Measurements from ENCODE around the gene KCNK15. TPM values are rescaled to one million over a fixed set of nuclear protein-coding genes. Genes with fewer than 3 reads are reported as not detected.

KCNK15 gene
- total and polyA plus RNA-seq, 2 donors (not counting 1 experiment from before 2014, with no cell fraction given) = 0.17 TPM; not detected in 1

GRCh38 chr20:44781791-44782190 lies 36.1 kb downstream of the KCNK15 start:
- H3K79me2 ChIP-seq (ENCODE audit: control insufficient read depth, insufficient read depth, low read length) = no peaks in the 10 kb centered on the region

GRCh38 chr20:44784688-44785087 lies 39.0 kb downstream of the KCNK15 start:
- DNase-seq = no peak
- Histone ChIP-seq H2AFZ (ENCODE audit: insufficient read depth, low read depth, low read length, poor library complexity, severe bottlenecking) (no peak overlapping the region), H3K4me3 (ENCODE audit: control extremely low read depth in 1 of 5, extremely low read depth in 1 of 5, insufficient read depth in 1 of 5, low read depth in 2 of 5, low read length in 4 of 5) (no peak overlapping the region), H3K4me2 (replicated peaks; ENCODE audit: low read depth, low read length, poor library complexity, severe bottlenecking) (no peak overlapping the region), H3K4me1 (ENCODE audit: control insufficient read depth in 2 of 2, insufficient read depth in 2 of 2, low read length in 2 of 2) (no peaks in the 10 kb centered on the region), H3K36me3 (replicated peaks in 1 of 2; ENCODE audit: control extremely low read depth in 1 of 2, control insufficient read depth in 1 of 2, extremely low read depth in 1 of 2, insufficient read depth in 2 of 2, low read length in 1 of 2) (no peaks in the 10 kb centered on the region), H3K9me3 (ENCODE audit: control extremely low read depth in 1 of 3, control insufficient read depth in 2 of 3, insufficient read depth in 1 of 3, low read length in 2 of 3) (no peaks in the 10 kb centered on the region), H4K20me1 (ENCODE audit: control insufficient read depth, insufficient read depth, low read length, poor library complexity, severe bottlenecking) (no peaks in the 10 kb centered on the region), H3K79me2 (ENCODE audit: control insufficient read depth, insufficient read depth, low read length) (no peaks in the 10 kb centered on the region), H3K27me3 (replicated peaks in 1 of 4; ENCODE audit: control extremely low read depth in 1 of 4, control insufficient read depth in 3 of 4, insufficient read depth in 4 of 4, low read length in 3 of 4) (peaks cover 0 to 10% (median 0%) of the 10 kb centered on the region in 4 experiments), H3K9ac (ENCODE audit: low read length) (no peak overlapping the region), H3K27ac (ENCODE audit: low read length in 2 of 2) (no peak overlapping the region)
- ATAC-seq (ENCODE audit: low read depth) = no peak
- CTCF ChIA-PET = interaction anchor here (1.4 kb wide), 1 partner anchor 37 kb away, joined by 3 read pairs; no protein-coding TSS in a partner anchor
- Mint-ChIP-seq H3K9me3 (ENCODE audit: insufficient read depth) (peaks cover under 1% of the 10 kb centered on the region), H3K27me3 (peaks cover 34% of the 10 kb centered on the region), H3K4me1 (no peaks in the 10 kb centered on the region), H3K4me3 (no peak overlapping the region), H3K27ac (no peak overlapping the region)
- TF ChIP-seq EZH2 (IDR thresholded peaks at IDR 0.05; ENCODE audit: borderline replicate concordance, insufficient read depth, low read depth, low read length, poor library complexity, severe bottlenecking) (no peak), CTCF (IDR thresholded peaks at IDR 0.05) (no peak)
- intact Hi-C loops (cut with micrococcal nuclease) = no loop called here
- 100% methylated on average over 1 of the region's 1 CpG for WGBS (ENCODE audit: insufficient coverage)
- POLR2A ChIA-PET = no interaction called here

More at GRCh38 chr20:44781791-44782190, 36.1 kb downstream of the KCNK15 start:
- no peak for ATAC-seq (ENCODE audit: low read depth)
- H3K27me3 ChIP-seq (replicated peaks in 1 of 4; ENCODE audit: control extremely low read depth in 1 of 4, control insufficient read depth in 3 of 4, insufficient read depth in 4 of 4, low read length in 3 of 4) = peaks cover 0 to 10% (median 0%) of the 10 kb centered on the region in 4 experiments
- no peak overlapping the region for H2AFZ ChIP-seq (ENCODE audit: insufficient read depth, low read depth, low read length, poor library complexity, severe bottlenecking)
- Mint-ChIP-seq H3K4me1 (no peaks in the 10 kb centered on the region), H3K27me3 (peaks cover 24% of the 10 kb centered on the region), H3K4me3 (no peak overlapping the region), H3K27ac (no peak overlapping the region), H3K9me3 (ENCODE audit: insufficient read depth) (peaks cover 2% of the 10 kb centered on the region)
- 100% methylated on average over 2 of the region's 3 CpGs for WGBS (ENCODE audit: insufficient coverage)
- H3K4me1 ChIP-seq (ENCODE audit: control insufficient read depth in 2 of 2, insufficient read depth in 2 of 2, low read length in 2 of 2) = no peaks in the 10 kb centered on the region
- ChIA-PET CTCF (no interaction called here), POLR2A (no interaction called here)
- no peak overlapping the region for H3K4me2 ChIP-seq (replicated peaks; ENCODE audit: low read depth, low read length, poor library complexity, severe bottlenecking)
- H3K4me3 ChIP-seq (ENCODE audit: control extremely low read depth in 1 of 5, extremely low read depth in 1 of 5, insufficient read depth in 1 of 5, low read depth in 2 of 5, low read length in 4 of 5) = no peak overlapping the region
- no peak overlapping the region for H3K27ac ChIP-seq (ENCODE audit: low read length in 2 of 2)
- H3K9me3 ChIP-seq (ENCODE audit: control extremely low read depth in 1 of 3, control insufficient read depth in 2 of 3, insufficient read depth in 1 of 3, low read length in 2 of 3) = no peaks in the 10 kb centered on the region
- DNase-seq = no peak
- TF ChIP-seq EZH2 (IDR thresholded peaks at IDR 0.05; ENCODE audit: borderline replicate concordance, insufficient read depth, low read depth, low read length, poor library complexity, severe bottlenecking) = no peak
- no peak for TF ChIP-seq CTCF (IDR thresholded peaks at IDR 0.05)
- intact Hi-C loops (cut with micrococcal nuclease) = no loop called here
- no peak overlapping the region for H3K9ac ChIP-seq (ENCODE audit: low read length)
- H3K36me3 ChIP-seq (replicated peaks in 1 of 2; ENCODE audit: control extremely low read depth in 1 of 2, control insufficient read depth in 1 of 2, extremely low read depth in 1 of 2, insufficient read depth in 2 of 2, low read length in 1 of 2) = no peaks in the 10 kb centered on the region
- H4K20me1 ChIP-seq (ENCODE audit: control insufficient read depth, insufficient read depth, low read length, poor library complexity, severe bottlenecking) = no peaks in the 10 kb centered on the region
